NCI-H2227 treated with DMSO at 0.1 percent for 48 hours (cell line): ENCODE results near the gene ELOVL6.
"Not testable (repeated sequence)": the region's sequence is repeated elsewhere in the genome, so short reads cannot be mapped to it uniquely, and the experiment has no call there.

Experiments
- DNase-seq: peaks from one replicate; lab custom pipeline; 2025; lab: John Stamatoyannopoulos, UW

Gene ELOVL6

DNA sequence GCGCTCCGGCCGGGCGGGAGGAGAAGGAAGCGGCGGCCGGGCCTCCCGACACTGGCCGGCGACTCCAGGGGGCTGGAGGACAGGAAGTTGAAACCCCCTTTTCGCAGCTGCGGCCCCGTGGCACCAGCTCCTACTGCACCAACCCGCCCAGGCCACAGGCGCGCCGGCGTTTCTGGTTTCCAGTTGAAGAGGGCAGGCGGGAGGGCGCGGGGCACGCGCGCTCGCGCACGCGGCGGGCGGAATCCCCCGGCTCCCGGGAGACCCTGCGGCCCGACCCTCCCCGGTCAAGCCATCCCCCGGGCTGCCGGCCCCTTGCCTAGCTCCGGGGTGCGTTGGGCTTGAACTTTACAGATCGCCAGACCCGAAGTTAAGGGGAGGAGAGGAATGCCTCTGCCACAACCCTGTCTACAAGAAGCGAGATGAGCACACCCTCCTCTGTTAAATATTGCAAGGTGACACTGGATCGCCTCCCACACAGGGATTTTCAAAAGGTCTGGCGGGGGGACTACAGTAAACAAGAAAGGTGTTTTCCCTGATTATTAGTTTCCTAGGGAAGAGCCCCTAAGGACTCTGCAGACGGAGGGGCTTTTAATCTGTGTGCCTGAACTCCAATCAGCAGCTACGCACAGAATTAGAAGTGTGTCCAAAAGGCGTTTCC is 1.4 kb downstream of the ELOVL6 start:
- DNase-seq: peak; percentile 26

DNA sequence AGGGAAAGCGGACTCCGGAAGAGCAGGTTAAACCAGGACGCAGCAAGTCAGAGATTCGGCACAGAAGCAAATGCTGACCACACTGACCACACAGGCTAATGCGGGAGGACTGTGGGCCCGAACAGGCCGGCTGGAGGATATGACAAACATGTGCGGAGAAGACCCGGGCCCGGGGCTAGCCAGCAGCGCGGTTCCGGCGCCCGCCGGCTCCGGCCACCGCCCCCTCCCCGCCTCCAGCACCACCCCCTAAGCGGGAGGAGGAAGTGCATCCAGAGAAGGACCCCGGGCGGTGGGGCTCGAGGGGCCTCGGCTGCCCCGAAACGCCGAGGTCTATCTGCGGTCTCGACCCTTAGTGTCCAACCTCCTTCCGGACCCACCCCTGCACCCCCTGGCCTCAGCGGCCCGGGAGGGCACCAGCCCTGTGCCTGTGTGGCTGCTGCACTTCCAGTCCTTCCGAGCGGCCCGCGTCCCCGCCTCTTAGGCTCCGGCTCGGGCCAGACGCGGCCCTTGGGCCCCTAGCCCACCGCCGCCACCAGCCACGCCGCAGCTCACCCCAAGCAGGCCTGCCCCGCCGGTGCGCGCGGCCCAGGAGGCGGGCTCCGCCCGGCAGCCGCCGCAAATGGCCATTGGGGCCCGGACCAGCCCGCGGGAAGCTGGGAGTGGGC is 2.1 kb downstream of the ELOVL6 start:
- peak; percentile 65 for DNase-seq

DNA sequence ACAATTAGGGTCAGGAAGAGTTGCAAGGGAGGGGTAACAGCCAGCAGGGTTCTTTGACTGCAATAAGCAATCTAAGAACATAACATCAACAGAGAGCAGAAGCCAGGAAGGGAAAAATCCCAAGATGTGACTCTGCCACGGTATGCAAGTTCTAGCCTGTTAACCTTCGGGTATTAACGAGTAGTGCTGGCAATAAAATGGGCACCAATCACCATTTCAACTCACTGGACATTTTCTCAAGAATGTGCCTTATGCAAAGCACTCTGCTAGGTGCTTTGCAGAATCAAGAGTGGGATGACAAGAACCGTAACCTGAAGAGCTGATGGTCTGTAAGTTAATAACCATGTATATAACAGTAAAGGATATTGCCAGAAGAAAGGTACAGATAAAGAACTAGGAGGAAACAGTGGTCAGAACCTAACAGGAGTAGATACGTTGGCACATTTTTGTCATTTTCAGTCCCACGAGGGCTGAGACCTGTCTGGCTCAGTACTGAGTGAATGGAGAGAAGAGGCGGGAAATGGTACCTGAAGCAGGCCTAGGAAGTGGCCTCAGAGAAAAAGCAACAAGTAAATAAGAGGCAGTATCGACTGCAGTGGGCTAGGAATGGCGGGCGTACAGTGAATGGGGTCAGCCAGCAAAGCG is 2.7 kb downstream of the ELOVL6 start:
- peak; percentile 65 for DNase-seq

DNA sequence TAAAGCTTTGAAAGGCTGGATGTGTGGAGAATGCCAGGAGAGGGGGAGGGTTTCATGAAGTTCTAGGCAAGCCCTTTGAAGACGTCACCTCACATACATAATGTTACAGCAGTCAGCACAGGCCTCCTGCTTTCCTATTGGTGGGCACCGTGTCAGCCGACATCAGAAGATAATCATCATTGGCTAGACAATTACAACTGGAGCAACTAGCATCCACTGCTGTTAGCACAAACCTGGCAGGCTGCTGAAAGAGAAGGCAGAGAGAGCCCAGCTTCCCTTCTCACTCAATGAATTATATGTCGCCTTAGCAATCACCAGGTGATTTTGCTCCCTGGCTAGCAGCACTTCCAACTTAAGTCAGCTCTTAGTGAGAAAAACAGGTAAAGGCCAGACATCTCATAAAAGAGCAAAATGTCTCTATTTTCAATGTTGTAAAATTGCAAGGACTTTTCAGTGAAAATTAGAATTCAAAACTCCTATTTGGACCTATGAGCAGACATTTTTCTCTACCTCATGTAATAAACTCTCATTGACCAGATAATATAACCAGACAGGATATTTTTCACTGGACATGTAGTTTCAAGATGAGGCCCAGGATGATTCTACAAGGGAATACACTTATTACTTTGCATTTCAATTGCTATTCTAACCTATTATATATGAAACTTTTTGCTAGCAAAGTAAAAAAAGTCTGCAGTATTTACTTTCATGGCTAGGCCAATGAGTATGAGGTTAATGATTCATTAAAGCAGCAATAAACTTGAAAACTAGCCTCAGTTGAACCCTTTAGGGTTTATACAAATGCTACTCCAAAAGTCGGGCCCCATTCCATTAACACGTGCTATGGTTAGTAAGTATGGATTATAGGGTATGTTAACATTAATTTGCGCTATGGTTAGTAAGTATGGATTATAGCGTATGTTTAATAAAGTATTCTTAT is 4.3 kb downstream of the ELOVL6 start:
- DNase-seq: peak; percentile 80

DNA sequence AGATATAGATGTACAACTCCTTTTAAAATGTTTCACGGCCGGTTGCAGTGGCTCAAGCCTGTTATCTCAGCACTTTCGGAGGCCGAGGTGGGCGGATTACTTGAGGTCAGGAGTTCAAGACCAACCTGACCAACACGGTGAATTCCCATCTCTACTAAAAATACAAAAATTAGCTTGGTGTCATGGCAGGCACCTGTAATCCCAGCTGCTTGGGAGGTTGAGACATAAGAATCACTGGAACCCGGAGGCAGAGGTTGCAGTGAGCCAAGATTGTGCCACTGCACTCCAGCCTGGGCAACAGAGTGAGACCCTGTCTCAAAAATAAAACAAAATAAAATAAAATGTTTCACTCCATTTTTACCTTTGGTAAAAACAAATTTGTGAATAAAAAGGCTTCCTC is 5.1 kb downstream of the ELOVL6 start:
- DNase-seq: not testable (repeated sequence)

DNA sequence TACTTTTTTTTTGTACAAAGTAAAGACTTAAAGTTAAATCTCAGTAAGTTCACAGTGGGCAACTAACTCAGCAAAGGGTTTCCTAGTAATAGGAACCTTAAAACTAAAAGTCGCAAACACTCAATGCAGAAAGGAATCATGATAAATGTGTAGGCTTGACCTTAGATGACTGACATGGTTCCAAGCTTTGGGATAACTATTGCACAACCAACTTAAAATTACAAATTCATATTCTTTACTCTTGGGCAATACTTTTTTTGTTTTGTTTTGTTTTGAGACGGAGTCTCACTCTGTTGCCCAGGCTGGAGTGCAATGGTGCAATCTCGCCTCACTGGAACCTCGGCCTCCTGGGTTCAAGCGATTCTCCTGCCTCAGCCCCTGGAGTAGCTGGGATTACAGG is 8.2 kb downstream of the ELOVL6 start:
- no peak for DNase-seq

DNA sequence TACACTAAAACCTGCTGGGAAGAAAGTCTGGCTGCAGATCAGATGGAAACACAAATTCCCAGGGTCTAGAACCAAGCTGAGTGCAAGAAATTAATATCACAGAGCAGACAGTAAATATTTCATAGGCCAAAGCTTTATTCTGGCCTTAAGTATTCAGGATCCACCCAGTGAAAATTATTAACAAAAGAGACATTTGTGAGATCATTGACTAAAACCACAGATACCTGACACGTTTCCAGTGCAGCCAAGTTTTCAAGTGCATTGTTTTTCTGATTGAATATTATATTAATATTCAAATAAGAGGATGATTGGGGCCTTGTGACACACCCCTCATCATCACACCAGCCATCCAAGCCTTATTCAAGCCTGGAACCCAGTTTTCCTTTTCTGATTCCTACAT is 10.3 kb downstream of the ELOVL6 start:
- DNase-seq: no peak

DNA sequence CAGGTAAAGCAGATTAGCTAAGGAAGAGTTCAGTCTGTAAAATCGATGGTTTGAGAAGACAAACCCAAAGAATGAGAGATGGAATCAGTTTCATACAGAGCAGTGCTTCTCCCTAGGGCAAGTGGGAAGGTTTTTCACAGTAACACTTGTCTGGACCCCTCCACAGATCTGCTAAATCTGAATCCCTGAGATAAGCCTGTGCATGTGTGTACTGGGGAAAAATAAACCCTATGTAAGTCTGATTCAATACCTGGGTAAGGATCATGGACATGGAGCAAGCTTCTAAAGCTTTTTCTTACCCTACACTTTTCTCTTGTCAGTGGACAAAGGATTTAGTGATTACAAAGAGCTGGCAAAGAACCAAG is 13.6 kb downstream of the ELOVL6 start:
- peak; percentile 32 for DNase-seq

DNA sequence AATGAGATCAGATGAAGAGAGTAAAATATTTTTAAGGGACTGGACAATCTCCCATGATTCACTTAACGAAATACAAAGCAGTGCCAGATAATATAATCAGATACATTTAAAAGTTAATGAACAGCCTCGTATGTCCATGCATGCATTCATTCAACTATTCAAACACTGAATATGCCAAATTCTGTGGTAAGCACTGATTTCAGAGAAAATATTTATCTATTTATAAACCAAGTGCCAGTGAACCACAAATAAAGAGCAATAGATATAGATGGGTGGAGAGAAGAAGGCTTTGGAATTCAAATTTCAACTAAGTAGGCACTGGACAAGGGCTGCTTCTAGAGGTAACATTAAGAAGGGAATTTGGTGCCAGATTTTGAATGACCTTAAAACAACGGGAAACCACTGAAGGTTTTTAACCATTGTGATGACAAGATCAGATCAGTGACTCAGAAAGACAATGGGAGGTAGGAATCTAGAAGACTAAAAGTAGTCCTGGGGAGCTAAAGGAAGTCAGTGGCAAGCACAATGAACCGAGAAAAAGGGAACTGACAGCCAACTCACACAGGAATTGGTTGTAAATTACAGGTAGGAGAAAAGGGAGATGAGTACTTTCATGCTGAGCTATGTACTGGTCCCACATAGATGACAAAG is 14.2 kb downstream of the ELOVL6 start:
- peak; percentile 32 for DNase-seq

DNA sequence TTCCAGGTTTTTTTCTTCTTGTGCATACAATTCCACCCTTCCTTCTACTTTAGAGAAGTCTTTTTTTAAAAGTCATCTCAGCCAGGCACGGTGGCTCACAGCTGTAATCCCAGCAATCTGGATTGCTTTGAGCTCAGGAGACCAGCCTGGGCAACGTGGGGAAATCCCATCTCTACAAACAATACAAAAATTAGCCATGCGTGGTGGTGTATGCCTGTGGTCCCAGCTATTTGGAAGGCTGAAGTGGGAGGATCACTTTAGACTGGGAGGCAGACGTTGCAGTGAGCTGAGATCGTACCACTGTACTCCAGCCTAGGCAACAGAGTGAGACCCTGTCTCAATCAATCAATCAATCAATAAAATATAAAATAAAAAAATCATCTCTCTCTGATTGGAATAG is 14.8 kb downstream of the ELOVL6 start:
- DNase-seq: no peak

DNA sequence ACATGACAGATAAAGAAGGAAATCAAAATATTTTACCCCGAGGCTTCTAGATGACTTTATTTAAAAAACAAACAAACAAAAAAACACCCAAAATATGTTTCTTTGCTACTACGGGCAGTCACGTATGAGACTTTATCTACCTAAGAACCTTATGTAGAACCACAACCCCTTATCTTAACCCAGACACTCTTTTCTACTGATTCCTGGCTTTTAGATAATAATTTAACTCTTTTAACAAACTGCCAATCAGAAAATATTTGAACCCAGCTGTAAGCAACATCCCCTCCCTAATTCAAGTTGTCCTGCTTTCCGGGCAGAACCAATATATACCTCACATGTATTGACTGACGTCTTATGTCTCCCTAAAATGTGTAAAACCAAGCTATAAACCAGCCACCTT is 15.4 kb downstream of the ELOVL6 start:
- DNase-seq: no peak

DNA sequence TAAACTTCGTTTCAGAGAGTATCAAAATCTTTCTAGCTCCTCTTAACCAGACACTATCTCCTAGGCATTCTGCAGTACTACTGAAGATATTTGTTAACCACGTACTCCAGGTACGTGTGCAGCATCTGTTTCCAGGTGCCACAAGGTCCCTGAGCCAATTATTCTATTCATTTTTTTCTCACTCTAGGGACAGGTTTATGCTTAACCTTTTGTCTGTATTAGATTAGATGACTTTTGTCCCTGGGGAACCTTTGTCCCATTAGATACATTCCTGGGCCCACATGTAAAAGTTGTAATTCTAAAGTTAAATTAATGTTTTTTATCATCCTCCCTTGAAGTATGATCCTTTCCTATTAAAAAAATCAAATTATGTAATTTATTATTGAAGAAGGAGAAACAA is 16.5 kb downstream of the ELOVL6 start:
- no peak for DNase-seq

DNA sequence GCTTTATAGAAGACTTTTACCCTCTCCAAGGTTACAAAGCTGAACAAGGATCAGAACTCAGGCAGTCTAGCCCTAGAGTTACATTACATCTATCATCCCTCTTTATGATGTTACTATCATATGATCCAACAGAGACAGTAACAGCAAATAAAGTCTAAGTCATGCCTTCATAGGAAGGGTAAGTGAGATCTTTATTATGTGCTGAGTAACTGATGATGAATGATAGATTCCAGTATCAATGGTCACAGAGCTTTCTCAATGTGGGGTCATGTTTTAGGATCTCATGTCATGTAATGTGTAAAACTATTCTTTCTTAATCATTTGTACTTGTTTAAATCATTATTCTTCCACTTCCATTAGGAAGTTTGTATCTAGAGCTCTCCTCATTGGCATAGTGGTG is 22.8 kb downstream of the ELOVL6 start:
- no peak for DNase-seq

DNA sequence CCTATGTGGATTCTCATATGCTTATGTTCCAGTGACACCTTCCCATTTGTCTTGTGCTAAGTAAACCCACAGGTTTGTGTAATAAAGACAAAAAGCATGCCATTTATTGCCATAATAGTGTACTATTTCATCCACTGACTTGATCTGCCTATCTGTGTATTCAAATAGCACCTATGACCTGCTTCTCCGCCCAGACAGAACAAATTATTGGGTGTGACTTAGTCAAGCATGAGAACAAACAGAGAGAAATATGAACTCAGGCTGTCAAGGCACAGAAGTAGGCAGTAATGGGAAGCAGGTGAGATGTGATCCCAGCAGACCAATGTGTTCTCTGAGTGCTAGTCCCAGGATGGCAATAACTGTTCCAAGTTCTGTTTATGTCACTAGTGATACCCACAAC is 25.4 kb downstream of the ELOVL6 start:
- peak; percentile 27 for DNase-seq

DNA sequence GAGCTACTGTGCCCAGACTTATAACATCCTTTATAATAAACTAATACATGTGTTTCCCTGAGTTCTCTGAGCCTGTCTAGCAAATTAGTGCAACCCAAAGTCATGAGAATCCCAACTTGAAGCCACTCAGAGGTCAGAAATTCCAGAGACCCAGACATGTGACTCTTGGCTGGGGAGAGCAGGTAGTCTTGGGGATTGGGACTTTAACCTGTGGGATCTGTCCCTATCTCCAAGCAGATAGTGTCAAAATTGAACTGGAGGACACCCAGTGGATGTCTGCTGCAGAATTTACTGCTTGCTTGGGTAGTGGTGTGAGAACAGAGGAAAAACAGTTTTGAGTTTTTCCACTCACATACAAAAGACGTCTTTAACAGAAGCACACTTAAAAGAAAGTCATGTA is 26.4 kb downstream of the ELOVL6 start:
- DNase-seq: no peak

DNA sequence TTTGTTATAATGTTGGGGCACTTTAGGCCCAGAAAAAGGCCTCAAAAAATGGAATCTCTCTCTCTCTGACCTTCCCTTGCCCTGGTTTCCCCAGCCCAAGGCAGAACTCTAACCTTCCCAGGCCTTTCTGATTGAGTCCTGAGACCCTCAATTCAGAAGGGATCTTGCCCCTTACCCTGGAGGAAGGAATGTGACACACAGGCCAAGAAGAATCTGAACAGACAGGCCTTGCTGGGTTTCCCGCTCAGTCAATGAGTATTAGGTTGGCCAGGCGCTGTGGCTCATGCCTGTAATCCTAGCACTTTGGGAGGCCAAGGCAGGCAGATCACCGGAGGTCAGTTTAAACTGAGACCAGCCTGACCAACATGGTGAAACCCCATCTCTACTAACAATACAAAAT is 27.6 kb downstream of the ELOVL6 start:
- no peak for DNase-seq

DNA sequence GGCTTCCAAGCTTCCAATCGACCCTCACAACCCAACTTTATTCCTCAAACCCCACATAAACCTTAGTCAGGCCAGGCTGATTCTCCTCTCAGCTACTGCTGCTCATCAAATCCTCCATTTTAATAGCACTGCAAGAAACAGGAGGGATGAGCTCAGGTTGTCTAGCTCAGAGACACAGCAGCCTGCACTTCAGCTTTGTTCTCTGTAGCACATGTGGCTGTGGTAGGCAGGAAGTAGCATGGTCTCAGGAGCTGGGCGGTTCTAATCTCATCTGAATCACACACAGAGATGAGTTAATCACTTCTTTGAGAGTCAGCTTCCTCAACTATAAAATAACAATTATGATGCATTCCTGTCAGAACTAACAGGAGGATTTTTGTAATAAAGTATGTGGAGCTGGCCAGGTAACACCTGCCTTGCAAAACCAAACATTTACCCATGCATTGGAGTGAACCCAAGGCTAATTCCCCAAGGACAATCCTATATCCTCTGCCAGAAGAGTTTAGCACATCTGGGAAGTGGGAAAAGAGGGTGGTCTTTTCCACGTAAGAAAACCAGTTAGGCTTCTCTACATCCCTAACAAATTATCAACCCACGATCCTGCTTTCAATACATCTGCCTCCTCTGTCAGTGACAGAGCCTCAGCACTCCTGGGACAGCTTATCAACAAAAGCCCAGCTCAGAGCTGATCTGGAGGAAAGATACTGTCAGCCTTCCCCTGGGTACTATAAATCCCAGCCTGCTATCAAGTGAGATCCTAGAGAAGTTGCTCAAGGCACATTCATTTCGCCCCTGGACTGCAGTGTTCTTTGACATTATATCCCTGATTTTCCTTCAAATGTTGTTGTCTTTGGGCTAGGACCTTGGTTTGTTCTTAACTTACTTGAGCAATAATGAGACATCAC is 32.8 kb downstream of the ELOVL6 start:
- no peak for DNase-seq

DNA sequence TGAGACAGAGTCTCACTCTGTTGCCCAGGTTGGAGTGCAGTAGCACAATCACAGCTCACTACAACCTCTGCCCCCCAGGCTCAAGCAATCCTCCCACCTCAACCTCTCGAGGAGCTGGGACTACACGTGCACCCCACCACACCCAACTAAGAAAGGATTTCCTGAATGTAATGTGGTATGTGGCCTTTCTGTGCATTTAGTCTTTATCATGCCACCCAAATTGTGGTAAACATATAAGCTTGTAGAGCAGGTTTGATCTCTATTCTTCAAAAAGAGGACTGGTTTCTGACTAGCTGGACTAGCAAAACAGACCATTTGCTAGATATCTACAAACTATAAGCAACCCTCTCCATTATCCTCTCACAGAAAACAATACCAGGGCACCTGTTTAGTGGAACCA is 33.6 kb downstream of the ELOVL6 start:
- DNase-seq: no peak

DNA sequence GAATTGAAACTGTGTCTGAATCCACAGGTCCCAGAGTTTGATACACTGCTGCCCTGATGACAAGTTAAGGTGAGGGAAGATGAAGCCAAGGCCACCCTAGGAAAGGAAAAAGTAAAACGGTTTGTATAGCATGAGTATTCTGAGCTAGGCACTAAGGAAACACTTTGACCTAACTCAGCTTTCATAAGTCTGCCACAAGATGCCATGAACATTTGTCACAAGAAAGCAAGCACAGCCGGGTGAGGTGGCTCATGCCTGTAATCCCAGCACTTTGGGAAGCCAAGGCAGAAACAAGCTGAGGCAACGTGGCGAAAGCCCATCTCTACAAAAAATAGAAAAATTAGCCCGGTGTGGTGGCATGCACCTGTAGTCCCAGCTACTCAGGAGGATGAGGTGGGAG is 34.2 kb downstream of the ELOVL6 start:
- DNase-seq: no peak

DNA sequence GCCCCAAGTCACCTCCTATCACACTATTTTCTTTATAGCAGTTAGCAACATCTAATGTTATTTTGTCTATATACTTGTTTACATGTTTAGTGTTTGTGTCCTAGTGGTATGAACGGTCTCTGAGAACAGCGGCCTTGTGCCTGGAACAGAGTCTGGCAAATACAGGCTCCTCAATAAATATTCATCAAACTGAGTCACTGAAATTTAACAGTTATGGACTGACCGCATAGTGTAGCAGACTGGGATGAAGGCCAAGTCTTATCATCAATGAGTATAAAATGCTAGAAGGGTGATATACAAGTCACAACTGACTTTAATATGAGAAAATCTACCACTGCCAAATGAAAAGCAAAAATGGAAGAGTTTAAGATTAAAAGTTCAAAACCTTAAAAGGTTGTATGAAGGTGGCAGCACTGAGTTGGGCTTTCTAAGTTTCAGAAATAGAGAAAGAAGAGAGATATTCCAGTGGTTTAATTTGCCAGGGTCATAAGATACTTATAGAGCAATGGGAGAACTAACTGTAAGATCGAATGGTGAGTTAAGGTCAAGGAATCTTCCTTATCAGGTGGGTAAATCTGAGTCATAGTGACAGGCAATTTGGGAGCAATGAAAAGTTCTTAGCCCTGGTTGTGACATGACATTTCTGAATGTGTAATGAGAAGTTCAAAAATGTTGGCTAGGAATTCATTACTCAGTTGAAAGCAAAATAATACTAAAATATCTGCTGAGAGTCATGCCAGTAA is 34.9 kb downstream of the ELOVL6 start:
- no peak for DNase-seq
